Measurements from ENCODE around the gene GPC1. TPM values are rescaled to one million over a fixed set of nuclear protein-coding genes. Genes with fewer than 3 reads are reported as not detected.

The GPC1 gene
- total and polyA plus RNA-seq, 10 of the 15 experiments (the other 5 are each of a cell fraction or from before 2014, with no cell fraction given), result 0.06 to 0.77 (median 0.23) TPM; not detected in 3

GRCh38 chr2:240469740-240470139 is 34.3 kb downstream of the GPC1 start:
- Histone ChIP-seq H3K9me3 (replicated peaks; ENCODE audit: control insufficient read depth, insufficient read depth, low read length) (peaks cover 3% of the 10 kb centered on the region; the same call in 2 of the 3 replicates), H3K4me3 (no peak overlapping the region), H3K4me2 (ENCODE audit: control insufficient read depth, insufficient read depth) (no peak overlapping the region), H3K27ac (ENCODE audit: control insufficient read depth, insufficient read depth) (no peak overlapping the region), H3K79me2 (ENCODE audit: control insufficient read depth, insufficient read depth, low read length) (no peaks in the 10 kb centered on the region), H3K4me1 (ENCODE audit: control insufficient read depth, insufficient read depth, low read length) (peaks cover 6% of the 10 kb centered on the region), H4K20me1 (ENCODE audit: control insufficient read depth, insufficient read depth) (no peaks in the 10 kb centered on the region), H3K27me3 (replicated peaks in 1 of 2; ENCODE audit: control insufficient read depth in 2 of 2, insufficient read depth in 2 of 2, low read length in 1 of 2) (no peaks in the 10 kb centered on the region), H3K9ac (ENCODE audit: control insufficient read depth, insufficient read depth, low read length) (no peak overlapping the region), H2AFZ (ENCODE audit: control insufficient read depth, low read depth, low read length) (no peak overlapping the region), H3K36me3 (ENCODE audit: control insufficient read depth in 2 of 2, insufficient read depth in 2 of 2, low read length in 1 of 2) (no peaks in the 10 kb centered on the region)
- ChIA-PET POLR2A (no interaction called here), CTCF (no interaction called here), SMC1A (ENCODE audit: uncharacterized antibody, unreplicated experiment) (no interaction called here), RAD21 (ENCODE audit: unreplicated experiment) (no interaction called here)
- no peak for FAIRE-seq
- DNase-seq (ENCODE audit: low read depth, low spot score), result no peak
- TF ChIP-seq HSF1 (IDR thresholded peaks at IDR 0.05; ENCODE audit: low read depth, low read length), result no peak
- no peak for TF ChIP-seq IKZF2 (IDR thresholded peaks at IDR 0.05)
- TF ChIP-seq SMAD5 (IDR thresholded peaks at IDR 0.05; ENCODE audit: low read depth), result no peak
- no peak for TF ChIP-seq SMAD1 (IDR thresholded peaks at IDR 0.05; ENCODE audit: low read depth, partially characterized antibody)
- TF ChIP-seq TCF12 (IDR thresholded peaks at IDR 0.05; ENCODE audit: low read depth, low read length), result no peak
- TF ChIP-seq HDAC2 (IDR thresholded peaks at IDR 0.05), result no peak
- no peak for TF ChIP-seq CBX5 (IDR thresholded peaks at IDR 0.05; ENCODE audit: low read depth)
- no peak for TF ChIP-seq YY1 (IDR thresholded peaks at IDR 0.05; ENCODE audit: low read depth, low read length)
- no peak for TF ChIP-seq ZNF217 (IDR thresholded peaks at IDR 0.05)
- no peak for TF ChIP-seq ZNF622 (IDR thresholded peaks at IDR 0.05)
- TF ChIP-seq EZH2 (IDR thresholded peaks at IDR 0.05; ENCODE audit: borderline replicate concordance, control insufficient read depth, low read depth, low read length), result no peak
- TF ChIP-seq MTA2 (IDR thresholded peaks at IDR 0.05; ENCODE audit: low read depth), result no peak
- TF ChIP-seq POLR2AphosphoS2 (IDR thresholded peaks at IDR 0.05; ENCODE audit: low read depth, low read length), result no peak
- TF ChIP-seq YBX1 (IDR thresholded peaks at IDR 0.05), result no peak
- 65% methylated on average over 6 of the region's 6 CpGs for WGBS (ENCODE audit: insufficient coverage, insufficient replicate concordance, low lambda C conversion rate, missing lambda C conversion rate)
- intact Hi-C loops (cut with micrococcal nuclease; ENCODE audit: unreplicated experiment) (no loop called here), in situ Hi-C loops (cut with MboI) (no loop called here)
- no TSS peak for BruUV-seq (replicated peaks)
- ATAC-seq, result no peak
